ENCODE measurements around the gene DPYSL4.
A peak's percentile ranks its signal among the peaks of the same experiment; 100 is the strongest.

The DPYSL4 gene

DNA sequence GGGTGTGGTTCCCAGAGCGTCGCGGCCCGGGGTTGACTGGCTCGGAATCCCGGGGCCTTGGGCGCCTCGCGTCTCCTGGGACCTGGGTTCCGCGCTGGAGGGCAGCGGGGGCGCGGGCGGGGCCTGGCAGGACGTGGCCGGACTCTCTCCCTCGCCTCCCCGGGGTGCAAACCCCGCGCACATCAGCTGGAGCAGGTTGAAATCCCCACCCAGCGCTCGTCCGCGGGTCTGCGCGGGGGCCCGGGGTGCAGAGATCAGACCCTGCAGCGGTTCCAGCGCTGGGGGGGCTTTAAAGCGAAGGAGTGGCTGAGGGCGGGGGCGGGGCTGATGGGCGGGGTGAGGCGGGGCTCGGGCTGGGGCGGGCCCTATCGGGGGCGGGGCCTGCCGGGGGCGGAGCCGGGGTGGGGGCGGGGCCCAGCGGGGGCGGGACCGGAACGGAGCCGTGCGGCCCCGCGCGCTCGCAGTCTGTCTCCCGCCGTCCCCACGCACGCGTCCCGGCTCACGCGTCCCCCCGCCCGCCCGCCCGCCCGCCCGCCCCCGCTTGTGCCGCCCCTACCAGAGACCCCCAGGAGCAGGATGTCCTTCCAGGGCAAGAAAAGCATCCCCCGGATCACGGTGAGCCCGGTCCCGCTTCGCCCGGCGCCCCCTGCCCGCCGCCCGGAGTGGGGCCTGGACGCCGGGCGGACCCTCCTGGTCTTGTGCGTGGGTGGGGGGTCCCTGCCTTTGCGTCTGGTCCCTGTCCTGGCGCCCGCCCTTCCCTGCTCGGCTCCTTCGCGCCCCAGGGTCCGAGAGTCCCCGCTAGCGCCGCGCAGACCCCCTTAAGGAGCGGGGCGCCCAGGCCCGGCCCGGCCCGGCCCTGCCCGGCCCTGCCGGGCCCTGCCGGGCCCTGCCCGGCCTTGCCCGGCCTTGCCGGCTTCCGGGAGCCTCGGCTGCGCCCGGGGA, at the start of gene DPYSL4:
Gene DPYSL4 (plus strand): TSS at position 461 of the 942 bp plus-strand sequence. CDS start 116 bp downstream, at position 577.
- Histone ChIP-seq H3K9ac (ENCODE audit: low read depth, low read length) (peak within 1 kb of the TSS; percentile 73), H3K9me3 (ENCODE audit: control insufficient read depth, insufficient read depth, low read length) (no peaks in the 10 kb centered on the region), H3K36me3 (ENCODE audit: insufficient read depth, low read length) (0 out of 2 replicates have a peak, but pooled peaks cover 4% of the 10 kb centered on the region), H3K4me1 (ENCODE audit: insufficient read depth, low read length) (no peaks in the 10 kb centered on the region; the same call in 1 of the 2 replicates)

DNA sequence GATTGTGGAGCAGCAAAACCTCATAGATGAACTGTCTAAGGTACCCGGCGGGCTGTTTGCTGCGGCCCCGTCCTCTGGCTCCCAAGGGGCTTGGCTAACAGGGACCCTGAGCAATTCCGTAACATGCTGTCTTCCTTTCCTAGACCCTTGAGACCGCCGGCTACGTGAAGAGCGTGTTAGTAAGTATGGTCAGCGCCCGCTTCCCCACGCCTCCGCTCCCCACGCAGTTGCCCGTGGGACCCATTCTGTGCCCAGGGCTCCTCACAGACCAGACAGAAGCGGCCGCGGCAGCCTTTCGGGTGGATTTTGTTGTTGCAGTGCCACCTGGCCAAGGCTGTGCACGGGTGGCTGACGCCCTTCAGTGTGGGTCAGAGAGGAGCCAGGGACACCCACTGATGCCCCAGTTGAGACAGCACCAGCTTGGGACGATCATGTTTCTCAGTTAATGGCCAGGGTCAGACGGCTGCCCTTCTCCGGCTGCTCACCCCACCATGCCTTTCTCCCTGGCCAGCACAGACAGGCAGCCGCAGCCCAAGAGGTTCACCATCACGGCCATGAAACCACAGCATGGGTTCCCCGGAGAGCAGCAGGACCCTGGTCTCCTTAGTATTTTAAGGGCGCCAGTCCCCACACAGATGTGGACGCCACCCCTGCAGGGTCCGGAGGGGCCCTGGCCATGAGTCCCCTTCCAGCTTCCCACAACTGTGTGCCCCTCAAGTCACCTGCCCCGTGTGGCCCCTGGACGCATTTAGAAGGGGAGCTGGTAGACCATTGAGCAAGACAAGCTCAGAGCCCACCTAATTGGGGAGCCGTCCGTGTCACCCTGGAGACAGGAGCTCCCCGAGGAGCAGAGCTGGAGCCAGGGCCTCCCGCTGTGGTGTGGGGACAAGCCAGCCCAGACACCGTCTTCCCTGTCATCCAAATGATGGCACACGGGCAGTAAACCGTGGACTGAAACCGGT, 49.4 kb upstream of the DPYSL4 start:
- Histone ChIP-seq H3K9ac (ENCODE audit: low read depth, low read length) (no peak overlapping the region), H3K4me1 (ENCODE audit: insufficient read depth, low read length) (no peaks in the 10 kb centered on the region), H3K9me3 (ENCODE audit: control insufficient read depth, insufficient read depth, low read length) (no peaks in the 10 kb centered on the region), H3K36me3 (ENCODE audit: insufficient read depth, low read length) (no peaks in the 10 kb centered on the region)

DNA sequence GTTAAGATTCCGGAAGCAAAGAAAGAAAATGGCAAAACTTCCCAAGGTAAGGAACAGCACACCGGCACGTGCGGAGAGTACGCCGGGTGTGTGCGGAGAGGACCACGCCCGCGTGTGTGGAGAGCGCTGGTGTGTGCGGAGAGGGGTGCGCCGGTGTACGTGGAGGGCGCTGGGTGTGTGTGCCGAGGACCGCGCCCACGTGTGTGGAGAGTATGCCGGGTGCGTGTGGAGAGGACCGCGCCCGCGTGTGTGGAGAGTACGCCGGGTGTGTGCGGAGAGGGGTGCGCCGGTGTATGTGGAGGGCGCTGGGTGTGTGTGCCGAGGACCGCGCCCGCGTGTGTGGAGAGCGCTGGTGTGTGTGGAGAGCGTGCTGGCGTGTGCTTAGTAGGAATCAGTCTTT, 48.6 kb upstream of the DPYSL4 start:
- Histone ChIP-seq H3K9me3 (ENCODE audit: control insufficient read depth, insufficient read depth, low read length) (no peaks in the 10 kb centered on the region), H3K36me3 (ENCODE audit: insufficient read depth, low read length) (no peaks in the 10 kb centered on the region), H3K4me1 (ENCODE audit: insufficient read depth, low read length) (peaks cover 4% of the 10 kb centered on the region; the same call in 1 of the 2 replicates), H3K9ac (ENCODE audit: low read depth, low read length) (no peak overlapping the region)

DNA sequence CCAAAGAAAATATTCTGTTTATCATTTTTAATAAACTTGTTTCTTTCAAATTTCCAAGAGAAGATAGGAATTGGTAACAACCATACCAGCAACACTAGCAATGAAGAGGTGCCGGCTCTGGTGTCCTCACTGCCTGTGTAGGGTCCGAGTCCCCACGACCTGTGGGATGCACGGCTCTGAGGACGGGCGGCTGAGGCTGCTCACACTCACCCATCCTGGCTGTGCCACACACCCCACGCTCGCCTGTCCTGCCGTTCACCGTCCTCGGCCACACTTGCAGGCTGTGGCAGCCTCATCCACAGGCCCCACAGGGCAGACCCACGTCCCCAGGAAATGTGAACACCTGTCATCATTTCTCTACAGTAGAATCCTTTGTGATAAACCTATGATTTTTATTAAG, 48.2 kb upstream of the DPYSL4 start:
- peaks cover 4% of the 10 kb centered on the region; the same call in 1 of the 2 replicates for H3K4me1 ChIP-seq (ENCODE audit: insufficient read depth, low read length)
- no peak overlapping the region for H3K9ac ChIP-seq (ENCODE audit: low read depth, low read length)
- H3K36me3 ChIP-seq (ENCODE audit: insufficient read depth, low read length) = no peaks in the 10 kb centered on the region
- no peaks in the 10 kb centered on the region for H3K9me3 ChIP-seq (ENCODE audit: control insufficient read depth, insufficient read depth, low read length)

DNA sequence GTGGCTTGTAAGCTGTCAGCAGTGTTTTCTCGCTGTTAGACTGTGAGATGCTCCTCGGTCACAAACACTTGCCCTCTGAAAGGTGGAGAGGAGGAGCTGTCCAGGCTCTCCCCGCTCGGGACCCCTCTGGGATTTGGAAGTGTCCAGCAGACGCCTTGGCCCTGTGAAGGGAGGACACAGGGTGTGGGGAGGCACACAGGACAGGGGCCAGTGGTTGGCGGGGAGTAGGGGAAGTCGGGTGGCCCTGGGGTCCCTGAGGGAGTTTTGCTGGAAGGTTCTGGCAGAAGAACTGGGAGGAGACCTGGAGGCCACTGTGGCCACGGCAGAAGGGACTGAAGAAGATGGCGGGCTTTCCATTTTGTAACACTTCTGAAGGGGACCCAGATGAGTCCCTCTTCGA, 47.2 kb upstream of the DPYSL4 start:
- peaks cover 4% of the 10 kb centered on the region; the same call in 1 of the 2 replicates for H3K4me1 ChIP-seq (ENCODE audit: insufficient read depth, low read length)
- H3K9ac ChIP-seq (ENCODE audit: low read depth, low read length) = no peak overlapping the region
- H3K36me3 ChIP-seq (ENCODE audit: insufficient read depth, low read length) = no peaks in the 10 kb centered on the region
- no peaks in the 10 kb centered on the region for H3K9me3 ChIP-seq (ENCODE audit: control insufficient read depth, insufficient read depth, low read length)

DNA sequence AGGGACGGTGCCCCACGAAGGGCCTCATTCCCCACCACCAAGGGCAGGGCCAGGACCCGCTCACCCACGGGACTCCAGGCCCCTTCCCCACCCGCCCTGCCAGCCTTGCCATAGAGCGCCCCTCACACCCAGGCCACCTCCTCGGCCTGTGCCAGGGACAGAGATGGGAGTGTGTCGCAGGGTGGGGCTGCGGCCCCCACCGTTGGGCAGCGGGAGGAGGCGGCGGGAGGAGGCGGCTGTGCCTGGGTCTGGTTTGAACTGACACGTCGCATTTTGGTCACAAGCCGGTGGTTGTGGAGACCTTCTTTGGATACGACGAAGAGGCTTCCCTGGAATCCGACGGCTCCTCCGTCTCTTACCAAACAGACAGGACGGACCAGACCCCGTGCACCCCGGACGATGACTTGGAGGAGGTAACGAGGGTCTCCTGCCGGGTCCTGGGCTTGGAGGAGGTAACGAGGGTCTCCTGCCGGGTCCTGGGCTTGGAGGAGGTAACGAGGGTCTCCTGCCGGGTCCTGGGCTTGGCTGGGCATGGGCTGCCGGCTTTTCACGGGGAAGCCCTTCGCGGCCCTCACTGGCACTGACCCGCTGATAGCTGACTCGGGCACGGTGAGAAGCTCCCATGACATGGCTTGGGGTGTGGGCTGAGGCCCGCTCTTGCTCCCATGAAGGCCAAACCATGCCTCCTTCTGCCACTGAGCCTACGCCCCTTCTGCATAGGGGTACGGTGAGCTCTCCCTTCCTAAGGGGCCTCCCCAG, 46.4 kb upstream of the DPYSL4 start:
- Histone ChIP-seq H3K4me1 (ENCODE audit: insufficient read depth, low read length) (peaks cover 4% of the 10 kb centered on the region; the same call in 1 of the 2 replicates), H3K9ac (ENCODE audit: low read depth, low read length) (no peak overlapping the region), H3K9me3 (ENCODE audit: control insufficient read depth, insufficient read depth, low read length) (no peaks in the 10 kb centered on the region), H3K36me3 (ENCODE audit: insufficient read depth, low read length) (no peaks in the 10 kb centered on the region)

DNA sequence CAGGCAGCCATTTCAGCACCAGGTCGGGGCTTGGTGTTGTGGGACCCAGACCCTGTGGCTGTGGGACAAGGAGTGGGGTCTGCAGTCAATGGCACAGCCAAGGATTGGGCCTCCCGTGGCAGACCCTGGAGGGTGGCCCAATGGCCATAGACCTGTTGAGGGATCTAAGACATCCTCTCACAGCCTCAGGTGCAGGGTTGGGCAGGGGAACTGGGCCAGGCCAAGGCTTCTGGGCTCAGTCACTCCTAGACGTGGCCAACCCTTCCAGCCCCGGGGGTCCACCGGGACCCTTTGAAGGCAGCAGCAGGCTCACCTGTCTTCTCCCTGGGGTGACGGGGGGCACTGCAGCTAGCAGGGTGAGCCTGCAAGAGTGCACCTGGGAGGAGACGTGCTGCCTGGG, 45.7 kb upstream of the DPYSL4 start:
- Histone ChIP-seq H3K9ac (ENCODE audit: low read depth, low read length) (no peak overlapping the region), H3K4me1 (ENCODE audit: insufficient read depth, low read length) (peaks cover 4% of the 10 kb centered on the region; the same call in 1 of the 2 replicates), H3K9me3 (ENCODE audit: control insufficient read depth, insufficient read depth, low read length) (no peaks in the 10 kb centered on the region), H3K36me3 (ENCODE audit: insufficient read depth, low read length) (no peaks in the 10 kb centered on the region)

DNA sequence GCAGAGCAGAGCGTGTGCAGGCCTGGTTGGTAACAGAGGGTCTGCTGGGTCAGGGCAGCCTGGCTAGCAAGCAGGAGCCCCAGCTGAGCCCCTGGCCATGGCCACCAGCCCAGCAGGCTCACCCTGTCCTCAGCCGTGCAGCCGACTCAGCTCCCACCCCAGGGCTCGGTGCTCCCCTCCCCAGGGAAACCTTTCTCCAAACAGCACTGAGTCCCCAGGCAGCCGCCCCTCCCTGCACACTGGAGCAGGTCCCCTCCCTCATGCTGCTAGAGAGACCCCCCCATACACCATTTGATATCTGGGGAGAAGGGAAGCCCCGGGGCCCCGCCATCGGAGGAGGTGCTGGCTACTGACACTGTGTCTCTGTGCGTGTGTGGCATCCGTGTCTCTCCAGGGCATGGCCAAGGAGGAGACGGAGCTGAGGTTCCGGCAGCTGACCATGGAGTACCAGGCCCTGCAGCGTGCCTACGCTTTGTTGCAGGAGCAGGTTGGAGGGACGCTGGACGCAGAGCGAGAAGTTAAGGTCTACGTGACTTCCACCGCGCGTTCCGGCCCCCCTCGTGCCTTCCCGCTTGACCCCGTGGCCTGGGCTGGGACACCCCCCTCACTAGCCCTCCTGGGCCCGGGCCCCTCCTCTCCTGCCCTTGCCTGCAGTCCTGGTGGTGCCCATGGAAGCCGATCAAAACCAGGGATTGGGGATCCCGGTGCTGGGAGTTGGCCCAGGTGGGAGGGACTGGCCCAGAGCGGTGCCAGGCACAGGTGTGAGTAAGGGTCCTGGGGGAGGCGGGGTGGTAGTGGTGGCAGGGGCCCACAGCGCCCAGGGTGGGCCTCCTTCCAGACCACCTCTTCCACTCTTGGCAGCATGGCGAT, 45.0 kb upstream of the DPYSL4 start:
- Histone ChIP-seq H3K36me3 (ENCODE audit: insufficient read depth, low read length) (no peaks in the 10 kb centered on the region), H3K4me1 (ENCODE audit: insufficient read depth, low read length) (peaks cover 4% of the 10 kb centered on the region; the same call in 1 of the 2 replicates), H3K9ac (ENCODE audit: low read depth, low read length) (no peak overlapping the region), H3K9me3 (ENCODE audit: control insufficient read depth, insufficient read depth, low read length) (no peaks in the 10 kb centered on the region)

DNA sequence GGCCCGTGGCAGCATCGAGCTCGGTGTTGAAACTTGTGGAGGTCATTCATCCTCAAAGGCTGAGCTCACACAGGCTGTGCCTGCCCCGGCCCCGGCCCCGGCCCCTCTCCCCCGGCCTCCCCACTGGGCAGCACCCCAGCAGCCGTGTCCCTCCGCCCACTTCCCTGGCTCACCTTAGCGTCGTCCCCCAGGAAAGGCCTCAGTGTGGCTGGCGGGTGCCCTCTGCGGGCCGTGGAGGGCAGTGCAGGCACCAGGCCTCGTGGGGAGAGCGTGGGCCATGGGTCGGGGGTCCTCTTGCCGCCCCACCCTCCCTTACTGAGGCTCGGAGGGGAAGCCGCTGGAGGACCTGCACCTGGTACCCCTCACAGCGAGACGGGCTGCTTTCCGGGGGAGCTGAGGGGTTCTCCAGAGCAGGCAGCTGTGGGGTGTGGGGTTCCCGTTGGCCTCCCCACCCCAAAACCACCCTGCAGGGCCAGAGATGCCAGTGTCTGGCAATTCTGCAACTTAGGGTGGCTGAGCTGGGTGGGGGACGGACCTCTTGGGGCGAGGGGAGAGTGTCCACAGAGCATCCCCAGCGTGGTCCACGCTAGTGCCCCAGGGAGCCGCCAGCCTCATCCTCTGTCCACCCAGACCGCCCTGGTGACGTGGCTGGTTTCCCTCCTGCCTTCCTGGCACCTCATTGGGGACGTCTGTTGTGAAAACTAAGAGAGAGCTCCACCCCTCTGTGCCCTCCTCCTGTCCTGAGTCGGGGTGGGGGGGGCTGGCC, 44.2 kb upstream of the DPYSL4 start:
- H3K36me3 ChIP-seq (ENCODE audit: insufficient read depth, low read length) = no peaks in the 10 kb centered on the region
- H3K9me3 ChIP-seq (ENCODE audit: control insufficient read depth, insufficient read depth, low read length) = no peaks in the 10 kb centered on the region
- peak overlapping the region; percentile 20; the same call in 1 of the 2 replicates for H3K9ac ChIP-seq (ENCODE audit: low read depth, low read length)
- H3K4me1 ChIP-seq (ENCODE audit: insufficient read depth, low read length) = peaks cover 4% of the 10 kb centered on the region; the same call in 1 of the 2 replicates

DNA sequence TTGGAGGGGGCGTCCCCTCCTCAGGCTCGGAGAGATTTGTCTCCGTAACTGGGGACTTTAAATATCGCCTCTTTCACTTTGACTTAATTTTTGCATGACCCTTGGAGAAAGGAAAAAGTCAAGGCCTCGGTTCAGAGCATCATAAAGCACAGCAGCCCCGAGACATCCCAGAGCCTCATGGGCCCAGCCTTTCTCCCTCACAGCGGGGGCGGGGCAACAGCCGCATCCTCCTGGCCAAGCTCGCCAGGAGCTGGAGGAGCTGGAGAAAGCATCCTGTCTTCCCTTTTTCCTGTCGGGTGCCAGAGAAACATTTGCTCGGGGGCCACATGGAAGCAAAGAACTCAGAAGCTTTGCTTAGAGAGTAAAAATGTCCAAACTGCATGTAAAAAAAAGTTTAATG, 43.6 kb upstream of the DPYSL4 start:
- Histone ChIP-seq H3K4me1 (ENCODE audit: insufficient read depth, low read length) (peaks cover 4% of the 10 kb centered on the region; the same call in 1 of the 2 replicates), H3K36me3 (ENCODE audit: insufficient read depth, low read length) (no peaks in the 10 kb centered on the region), H3K9me3 (ENCODE audit: control insufficient read depth, insufficient read depth, low read length) (no peaks in the 10 kb centered on the region), H3K9ac (ENCODE audit: low read depth, low read length) (no peak overlapping the region; the same call in 1 of the 2 replicates)

DNA sequence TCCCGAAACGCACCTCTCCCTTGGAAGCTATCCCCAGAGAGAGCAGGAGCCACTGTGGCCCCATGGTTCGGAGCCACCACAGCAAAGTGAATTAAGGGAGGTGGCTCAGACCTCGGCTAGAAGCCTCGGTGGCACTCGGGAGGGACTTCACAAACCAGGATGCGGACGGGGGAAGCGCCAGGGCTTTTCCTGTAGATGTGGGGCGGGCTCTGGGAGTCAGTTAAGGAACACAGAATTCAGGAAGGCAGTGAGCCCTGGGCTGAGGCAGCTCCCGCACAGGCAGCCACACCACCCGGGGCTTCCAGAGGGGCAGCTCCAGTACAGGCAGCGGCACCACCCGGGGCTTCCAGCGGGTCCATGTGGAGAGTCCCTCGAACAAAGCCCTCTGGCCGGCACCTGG, 42.7 kb upstream of the DPYSL4 start:
- Histone ChIP-seq H3K9ac (ENCODE audit: low read depth, low read length) (peak overlapping the region; percentile 14; the same call in 1 of the 2 replicates), H3K9me3 (ENCODE audit: control insufficient read depth, insufficient read depth, low read length) (no peaks in the 10 kb centered on the region), H3K36me3 (ENCODE audit: insufficient read depth, low read length) (no peaks in the 10 kb centered on the region), H3K4me1 (ENCODE audit: insufficient read depth, low read length) (peaks cover 4% of the 10 kb centered on the region; the same call in 1 of the 2 replicates)

DNA sequence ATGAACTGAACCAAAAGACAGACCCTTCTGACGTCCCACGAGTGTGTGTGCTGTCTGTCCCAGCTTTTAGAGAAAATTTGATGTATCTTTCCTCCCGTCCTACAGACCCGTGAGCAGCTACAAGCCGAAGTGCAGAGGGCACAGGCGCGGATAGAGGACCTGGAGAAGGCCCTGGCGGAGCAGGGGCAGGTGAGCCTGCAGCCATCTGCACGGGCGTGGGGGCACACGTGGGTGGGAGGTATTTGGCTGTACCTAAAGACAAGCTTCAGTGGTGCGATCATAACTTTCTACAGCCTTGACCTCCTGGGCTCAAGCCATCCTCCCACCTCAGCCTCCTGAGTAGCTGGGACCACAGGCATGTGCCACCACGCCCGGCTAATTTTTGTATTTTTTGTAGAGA, 41.7 kb upstream of the DPYSL4 start:
- Histone ChIP-seq H3K36me3 (ENCODE audit: insufficient read depth, low read length) (no peaks in the 10 kb centered on the region), H3K9ac (ENCODE audit: low read depth, low read length) (no peak overlapping the region), H3K4me1 (ENCODE audit: insufficient read depth, low read length) (peaks cover 4% of the 10 kb centered on the region; the same call in 1 of the 2 replicates), H3K9me3 (ENCODE audit: control insufficient read depth, insufficient read depth, low read length) (no peaks in the 10 kb centered on the region)
